PC-9 (cell line): ENCODE results near the gene STMN3.

Source experiments
- CTCF ChIP-seq: fragments of 200-600 bp; sonication (generic); conservative IDR thresholded peaks from 2 replicates; pipeline ENCODE4 v1.6.1; 2017; ENCODE audit warnings: mixed run types, antibody characterized with exemption, mild to moderate bottlenecking, moderate library complexity
- EZH2 ChIP-seq: fragments of 200-600 bp; sonication (generic); IDR thresholded peaks from 2 replicates; pipeline ENCODE4 v1.8.0; 2017; ENCODE audit warnings: antibody characterized with exemption, low read depth

- TF ChIP-seq CTCF (no peak), EZH2 (no peak)
These were observed 39.3 kb upstream of the STMN3 start for GRCh38 chr20:63692436-63693082.
